HG03280 (cell line): ENCODE results near the gene TFDP2.
"Not testable (repeated sequence)": the region's sequence is repeated elsewhere in the genome, so short reads cannot be mapped to it uniquely, and the experiment has no call there.

Experiments
- ATAC-seq: cut with Tn5 transposase; IDR thresholded peaks from one replicate; pipeline ENCODE4 v1.9.1; 2021; ENCODE audit warnings: mild to moderate bottlenecking, moderate library complexity; ENCODE audit not compliant: unreplicated experiment

The TFDP2 gene

DNA sequence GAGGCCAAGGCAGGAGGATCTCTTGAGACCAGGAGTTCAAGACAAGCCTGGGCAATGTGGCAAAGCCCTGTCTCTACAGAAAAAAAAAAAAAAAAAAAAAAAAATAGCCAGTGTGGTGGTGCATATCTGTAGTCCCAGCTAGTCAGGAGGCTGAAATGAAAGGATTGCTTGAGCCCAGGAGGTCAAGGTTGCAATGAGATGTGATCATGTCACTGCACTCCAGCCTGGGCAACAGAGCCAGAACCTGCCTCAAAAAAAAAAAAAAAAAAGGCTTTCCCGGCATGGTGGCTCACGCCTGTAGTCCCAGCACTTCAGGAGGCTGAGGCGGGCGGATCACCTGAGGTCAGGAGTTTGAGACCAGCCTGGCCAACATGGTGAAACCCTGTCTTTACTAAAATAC, 73.7 kb downstream of the TFDP2 start:
- not testable (repeated sequence) for ATAC-seq

DNA sequence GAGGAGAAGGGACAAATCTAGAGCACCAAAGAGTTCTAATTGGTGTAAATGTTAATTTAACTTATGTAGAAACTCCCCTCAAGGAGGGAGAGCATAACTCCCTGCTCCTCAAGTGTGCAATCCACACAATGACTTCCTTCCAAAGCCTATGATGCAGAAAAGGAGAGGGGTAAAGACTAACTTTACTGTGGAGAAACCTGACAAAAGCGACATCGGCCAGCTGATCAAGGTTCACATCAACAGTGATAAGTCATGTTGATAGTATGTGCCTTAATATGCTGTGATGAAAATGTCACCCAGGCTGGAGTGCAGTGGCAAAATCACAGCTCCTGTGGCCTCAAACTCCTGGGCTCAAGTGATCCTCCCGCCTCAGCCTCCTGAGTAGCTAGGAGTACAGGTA, 76.5 kb downstream of the TFDP2 start:
- ATAC-seq, result no peak

DNA sequence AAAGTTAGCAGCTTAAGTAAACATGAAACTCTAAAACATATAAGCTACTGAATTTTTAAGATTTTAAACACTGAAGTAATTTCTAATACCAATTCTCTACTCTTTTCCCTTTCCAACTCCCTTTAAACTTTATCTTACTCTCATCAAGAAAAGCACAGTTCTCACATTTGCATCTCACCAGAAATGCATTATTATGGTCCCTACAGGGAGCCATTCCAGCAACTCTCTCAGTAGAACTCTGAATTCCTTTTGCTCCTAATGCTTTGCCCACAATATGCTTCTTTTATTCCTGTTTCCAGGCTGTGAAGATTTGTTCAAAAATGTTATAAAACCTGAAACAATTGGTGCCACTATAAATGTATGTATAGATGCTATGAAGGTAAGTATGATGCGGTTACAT, 83.4 kb downstream of the TFDP2 start:
- no peak for ATAC-seq

DNA sequence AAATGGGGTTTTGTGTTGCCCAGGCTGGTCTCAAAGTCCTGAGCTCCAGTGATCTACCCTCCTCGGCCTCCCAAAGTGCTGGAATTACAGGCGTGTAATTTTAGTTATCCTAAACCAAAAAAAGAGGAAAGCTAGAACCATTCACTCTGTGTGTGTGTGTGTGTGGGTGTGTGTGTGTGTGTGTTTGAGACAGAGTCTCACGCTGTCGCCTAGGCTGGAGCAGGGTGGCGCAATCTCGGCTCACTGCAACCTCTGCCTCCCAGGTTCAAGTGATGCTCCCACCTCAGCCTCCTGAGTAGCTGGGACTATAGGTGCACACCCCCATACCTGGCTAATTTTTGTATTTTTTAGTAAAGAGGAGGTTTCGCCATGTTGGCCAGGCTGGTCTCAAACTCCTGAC, 84.0 kb downstream of the TFDP2 start:
- no peak for ATAC-seq

DNA sequence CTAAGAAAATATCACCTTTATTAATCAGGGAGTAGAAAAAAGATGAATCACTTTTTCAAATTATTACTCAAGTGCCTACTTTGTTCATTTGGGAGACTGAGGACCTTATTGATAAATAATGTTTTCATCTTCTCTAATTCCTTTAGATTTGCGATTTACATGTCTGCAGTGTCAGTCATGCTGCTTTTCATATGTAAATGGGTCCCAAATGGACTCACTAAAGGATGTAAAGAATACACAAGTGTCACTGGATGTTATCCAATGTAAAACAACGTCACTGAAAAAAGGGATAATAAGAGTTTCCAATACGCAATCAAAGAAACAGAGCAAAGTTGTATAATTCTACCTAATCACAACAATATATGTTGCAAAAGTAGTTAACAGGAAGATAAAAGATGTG, 84.9 kb downstream of the TFDP2 start:
- ATAC-seq, result no peak

DNA sequence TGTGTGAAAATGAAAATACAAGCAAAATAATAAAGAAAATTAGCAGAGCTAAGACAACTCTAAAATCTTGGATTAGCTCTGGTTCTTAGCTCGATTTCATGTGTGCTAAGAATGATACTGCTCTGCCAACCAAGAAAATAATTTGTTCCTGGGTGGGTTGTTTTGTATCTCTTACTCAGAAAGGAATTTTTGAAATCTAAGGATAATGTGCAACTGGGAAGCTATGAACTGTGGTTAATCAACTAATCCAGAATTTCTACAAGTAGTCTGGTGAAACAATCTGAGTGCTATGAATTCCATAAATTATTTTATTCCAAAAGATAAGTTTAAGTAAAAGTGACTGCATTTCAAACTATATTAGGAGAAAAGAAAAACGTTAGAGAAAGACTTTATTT, 92.0 kb downstream of the TFDP2 start:
- no peak for ATAC-seq

DNA sequence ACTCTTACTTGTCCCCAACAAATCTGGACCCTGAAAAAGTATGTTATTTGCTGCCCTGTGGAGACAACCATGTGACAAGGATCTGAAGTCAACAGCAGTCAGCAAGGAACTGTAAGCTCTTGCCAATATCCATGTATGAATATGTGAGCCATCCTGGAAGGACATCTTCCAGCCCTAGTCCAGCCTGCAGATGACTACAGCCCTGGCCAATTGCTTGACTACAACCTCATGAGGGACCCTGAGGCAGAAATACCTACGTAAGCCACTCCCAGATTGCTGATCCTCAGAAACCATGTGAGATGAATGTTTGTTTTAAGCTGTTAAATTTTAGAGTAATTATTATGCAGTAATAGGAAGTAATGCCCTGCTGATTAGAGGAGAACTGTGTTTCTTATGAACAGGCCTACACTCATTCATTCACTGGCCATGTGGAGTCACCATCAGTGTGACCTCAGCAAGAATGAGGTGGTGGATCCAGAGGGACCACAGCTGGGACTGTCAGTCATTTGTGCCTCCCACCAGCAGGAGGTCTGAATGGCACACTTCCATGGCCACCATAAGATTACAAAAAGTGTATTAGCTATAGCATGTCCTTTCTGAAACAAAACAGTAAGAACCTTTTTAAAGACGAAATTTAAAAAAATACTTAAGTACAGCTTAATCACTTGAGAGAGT, 92.6 kb downstream of the TFDP2 start:
- no peak for ATAC-seq

DNA sequence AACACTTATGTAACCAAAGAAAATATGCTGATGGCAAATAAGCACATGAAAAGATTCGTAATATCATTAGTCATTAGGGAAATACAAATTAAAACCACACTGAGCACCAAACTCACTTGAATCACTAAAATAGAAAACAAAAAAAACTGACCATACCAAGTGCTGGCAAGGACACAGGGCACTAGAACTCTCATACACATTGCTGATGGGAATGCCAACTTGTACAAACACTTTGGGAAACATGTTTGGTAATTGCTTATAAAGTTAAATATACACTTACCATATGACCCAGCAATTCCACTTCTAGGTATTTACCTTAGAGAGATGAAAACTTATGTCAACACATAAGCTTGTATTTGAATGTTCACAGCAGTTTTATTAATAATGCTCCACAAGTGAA, 95.5 kb downstream of the TFDP2 start:
- ATAC-seq, result no peak

DNA sequence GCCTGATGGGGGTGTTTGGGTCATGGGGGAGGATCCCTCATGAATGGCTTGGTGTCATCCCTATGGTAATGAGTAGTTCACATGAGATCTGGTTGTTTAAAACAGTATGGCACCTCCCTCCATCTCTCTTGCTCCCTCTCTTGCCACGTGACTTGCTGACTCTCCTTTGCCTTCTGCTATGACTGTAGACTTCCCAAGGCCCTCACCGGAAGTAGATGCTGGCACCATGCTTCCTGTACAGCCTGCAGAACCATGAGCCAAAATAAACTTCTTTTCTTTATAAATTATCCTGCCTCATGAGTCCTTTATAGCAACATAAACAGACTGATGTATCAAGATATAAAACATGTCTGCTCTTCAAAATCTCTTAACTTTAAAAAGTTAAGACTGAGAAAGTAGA, 96.1 kb downstream of the TFDP2 start:
- no peak for ATAC-seq

DNA sequence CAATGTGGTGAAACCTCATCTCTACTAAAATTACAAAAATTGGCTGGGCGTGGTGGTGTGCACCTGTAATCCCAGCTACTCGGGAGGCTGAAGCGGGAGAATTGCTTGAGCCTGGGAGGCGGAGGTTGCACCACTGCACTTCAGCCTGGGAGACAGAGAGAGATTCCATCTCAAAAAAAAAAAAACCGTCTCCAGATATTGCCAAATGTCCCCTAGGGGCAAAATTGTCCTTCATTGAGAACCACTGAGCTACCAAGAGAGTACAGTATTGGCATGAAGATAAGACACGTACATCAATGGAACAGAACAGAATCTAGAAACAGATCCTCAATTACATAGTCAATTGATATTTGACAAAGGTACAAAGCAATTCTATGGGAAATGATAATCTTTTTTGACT, 98.0 kb downstream of the TFDP2 start:
- ATAC-seq, result no peak

DNA sequence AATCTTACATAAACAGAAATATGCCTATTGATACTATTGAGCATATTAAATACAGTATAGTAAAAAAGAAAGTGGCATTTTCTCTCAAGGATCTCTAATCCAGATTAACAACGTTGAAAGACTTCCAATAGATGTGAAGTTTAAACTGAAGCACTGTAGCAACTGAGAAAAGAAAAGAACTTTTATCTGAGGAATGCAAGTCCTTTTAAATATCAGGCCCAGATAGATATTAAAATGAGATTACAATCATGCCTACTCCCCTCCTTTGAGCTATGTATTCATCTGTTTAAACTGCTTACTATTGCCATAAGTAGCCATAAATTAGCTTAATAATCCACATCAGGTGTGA, 102.3 kb downstream of the TFDP2 start:
- no peak for ATAC-seq

DNA sequence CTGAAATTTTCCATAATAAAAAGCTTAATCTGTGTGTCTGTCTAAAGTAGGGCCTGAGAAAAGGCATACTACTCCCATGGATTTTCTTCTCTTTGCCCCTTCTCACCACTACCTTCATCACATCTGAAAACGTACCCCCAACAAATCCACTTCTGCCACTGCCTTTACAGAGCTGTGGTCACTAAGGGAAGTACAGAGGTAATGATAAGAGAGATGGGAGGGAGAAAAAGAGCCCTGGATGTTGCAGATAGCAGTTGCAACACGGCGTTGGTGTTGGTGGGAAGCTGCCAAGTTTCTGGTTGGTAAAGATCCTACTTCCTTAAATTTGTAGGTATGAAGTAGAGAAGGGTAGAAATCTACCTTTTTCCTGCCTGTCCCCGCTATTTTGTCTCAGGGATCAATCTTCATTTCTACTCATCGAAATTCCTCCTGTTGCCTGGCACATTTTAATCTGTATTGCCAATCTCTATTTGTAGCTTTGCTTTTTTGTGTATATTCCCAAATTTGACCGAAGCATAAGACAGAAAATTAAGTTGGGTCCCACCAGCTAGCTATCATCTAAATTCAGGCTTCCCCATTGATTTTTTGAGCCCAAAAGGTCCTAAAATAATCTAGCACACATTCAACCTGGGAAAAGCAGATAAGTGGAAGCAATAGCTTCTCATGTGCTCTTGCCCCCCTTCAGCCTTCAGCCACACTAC, 102.9 kb downstream of the TFDP2 start:
- ATAC-seq, result no peak

DNA sequence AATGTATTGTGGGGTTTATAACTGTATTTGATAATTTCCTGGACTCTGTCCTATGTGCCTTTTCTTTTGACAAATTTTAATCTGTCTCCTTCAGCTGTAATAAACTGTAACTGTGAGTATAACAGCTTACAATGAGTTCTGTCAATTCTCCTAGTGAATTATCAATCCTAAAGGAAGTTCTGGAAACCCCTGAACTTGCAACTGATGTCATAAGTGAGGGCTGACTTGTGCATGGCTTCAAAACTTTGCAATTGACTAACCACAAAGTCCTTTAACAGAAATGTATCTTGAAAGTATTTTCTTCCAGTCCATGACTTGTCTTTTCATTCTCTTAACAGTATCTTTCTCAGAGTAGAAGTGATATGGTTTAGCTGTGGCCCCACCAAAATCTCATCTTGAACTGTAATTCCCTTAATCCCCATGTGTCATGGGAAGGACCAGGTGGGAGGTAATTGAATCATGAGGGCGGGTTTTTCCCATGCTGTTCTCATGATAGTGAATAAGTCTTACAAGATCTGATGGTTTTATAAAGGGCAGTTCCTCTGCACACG, 108.3 kb downstream of the TFDP2 start:
- no peak for ATAC-seq

DNA sequence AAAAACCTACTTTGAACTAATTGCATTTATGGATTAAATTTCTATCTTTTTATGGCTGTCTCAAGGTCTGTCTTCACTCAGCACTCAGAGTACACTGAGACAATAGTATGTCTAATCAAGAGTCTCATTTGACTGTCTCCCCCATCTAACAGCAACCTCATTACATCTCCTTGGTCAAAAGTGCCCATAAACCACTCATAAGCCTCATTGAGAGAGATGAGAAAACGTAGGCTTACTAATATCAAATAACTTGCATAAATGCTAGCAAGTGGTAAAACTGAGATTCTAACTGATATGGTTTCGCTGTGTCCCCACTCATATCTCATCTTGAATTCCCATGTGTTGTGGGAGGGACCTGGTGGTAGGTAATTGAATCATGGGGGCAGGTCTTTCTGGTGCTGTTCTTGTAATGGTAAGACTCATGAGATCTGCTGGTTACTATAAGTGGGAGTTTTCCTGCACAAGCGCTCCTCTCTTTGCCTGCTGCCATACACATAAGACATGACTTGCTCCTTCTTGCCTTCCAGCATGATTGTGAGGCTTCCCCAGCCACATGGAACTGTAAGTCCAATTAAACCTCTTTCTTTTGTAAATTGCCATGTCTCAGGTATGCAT, 113.9 kb downstream of the TFDP2 start:
- no peak for ATAC-seq

DNA sequence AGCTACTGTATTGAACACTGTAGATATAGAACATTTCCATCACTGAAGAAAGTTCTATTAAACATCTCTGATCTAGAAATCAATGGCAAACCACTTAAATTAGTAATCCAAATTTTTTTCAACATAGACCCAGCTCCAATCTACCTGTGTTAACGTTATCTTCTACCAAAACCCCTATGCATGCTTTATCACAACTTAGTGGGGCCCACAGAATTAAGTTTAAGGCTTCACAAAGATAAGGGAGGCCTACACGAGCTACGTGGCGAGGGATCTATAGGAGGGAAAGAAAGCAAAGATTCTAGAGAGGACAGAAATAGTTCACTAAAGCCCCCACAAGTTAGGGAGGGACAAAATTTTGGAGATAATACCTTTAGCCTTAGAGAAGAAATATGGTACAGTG, 116.1 kb downstream of the TFDP2 start:
- no peak for ATAC-seq

DNA sequence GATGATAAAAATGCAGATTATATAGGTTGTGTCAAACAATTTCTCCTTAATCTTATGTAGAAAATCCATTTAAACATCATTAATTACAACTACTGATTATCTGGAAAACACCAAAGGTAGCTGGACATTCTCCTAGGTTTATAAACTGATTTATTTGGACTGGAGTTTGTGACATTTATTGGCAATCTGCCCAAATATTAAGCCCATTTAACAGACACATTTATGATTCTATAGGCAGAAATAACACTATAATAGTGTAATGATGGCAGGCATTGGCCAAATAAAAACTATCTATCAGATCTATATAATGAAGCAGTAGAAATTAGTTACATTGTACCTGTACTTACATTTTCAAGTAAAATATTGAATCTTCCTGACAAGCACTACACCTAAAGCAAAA, 117.8 kb downstream of the TFDP2 start:
- no peak for ATAC-seq

DNA sequence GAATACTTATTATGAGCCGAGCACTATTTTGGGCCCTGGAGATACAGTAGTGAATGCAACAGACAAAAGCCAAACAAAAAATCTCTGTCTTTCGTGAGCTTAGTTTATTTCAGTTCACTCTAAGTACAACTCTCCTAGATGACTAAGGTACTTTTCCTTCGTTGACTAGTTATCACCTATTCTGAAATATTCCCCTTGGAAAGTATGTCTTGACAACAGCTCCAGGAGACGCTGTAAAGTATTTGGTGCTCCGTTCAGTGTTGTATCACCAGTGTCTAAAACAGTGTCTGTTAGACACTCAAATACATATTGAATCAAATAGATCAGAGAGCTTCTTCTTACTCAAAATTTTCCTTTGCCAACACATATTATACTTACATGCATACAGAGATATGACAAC, 119.6 kb downstream of the TFDP2 start:
- ATAC-seq, result no peak

DNA sequence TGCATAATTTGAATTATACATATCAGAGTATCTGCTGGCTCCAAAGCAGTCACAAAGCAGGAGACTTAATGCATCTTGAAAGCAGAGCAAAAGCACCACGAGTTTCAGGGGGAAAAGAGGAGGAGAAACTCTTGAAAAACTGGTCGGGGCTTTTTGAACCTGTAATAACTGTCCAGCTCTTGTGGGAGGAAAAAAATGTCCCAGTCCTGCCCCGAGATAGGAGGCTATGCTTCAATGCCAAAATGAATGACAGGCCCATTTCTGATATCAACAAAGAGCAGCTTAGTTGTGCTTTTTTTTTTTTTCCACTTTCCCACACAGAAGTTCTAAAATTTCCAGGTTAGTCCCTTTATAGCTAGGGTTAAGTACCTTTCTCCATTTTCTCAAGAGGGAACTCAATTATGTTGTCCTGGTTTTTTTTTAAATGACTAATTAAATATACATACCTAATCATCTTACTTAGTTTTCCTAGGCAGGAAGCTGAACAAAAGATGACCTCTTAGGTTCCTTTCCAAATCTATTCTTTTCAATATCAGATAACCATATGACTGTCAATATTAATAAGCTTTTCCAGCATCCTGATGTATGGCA, 120.2 kb downstream of the TFDP2 start:
- no peak for ATAC-seq

DNA sequence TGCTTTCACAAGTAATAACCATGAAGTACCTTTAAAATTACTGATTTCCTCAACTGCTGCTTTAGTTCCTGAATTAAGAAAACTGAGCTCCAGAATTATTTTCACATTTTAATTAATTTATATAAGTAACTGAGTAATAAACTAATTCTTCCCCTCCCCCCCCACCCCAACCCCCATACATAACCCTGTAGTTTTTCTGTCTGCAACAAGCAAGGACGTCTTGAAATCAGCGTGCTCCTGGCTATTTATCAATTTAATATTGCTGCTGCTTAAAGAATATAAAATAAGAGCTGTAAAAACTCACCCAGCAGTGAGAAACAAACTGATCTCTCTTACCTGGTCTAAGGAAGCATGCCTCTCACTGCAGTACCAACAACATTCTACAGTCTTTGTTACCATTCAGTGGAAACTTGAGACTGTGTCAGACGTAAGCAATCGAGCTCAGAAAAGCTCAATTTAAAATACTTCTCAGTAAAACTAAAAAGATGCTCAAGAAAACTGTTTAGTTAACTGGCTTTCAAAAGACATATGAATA, 121.0 kb downstream of the TFDP2 start:
- ATAC-seq, result peak; percentile 78

DNA sequence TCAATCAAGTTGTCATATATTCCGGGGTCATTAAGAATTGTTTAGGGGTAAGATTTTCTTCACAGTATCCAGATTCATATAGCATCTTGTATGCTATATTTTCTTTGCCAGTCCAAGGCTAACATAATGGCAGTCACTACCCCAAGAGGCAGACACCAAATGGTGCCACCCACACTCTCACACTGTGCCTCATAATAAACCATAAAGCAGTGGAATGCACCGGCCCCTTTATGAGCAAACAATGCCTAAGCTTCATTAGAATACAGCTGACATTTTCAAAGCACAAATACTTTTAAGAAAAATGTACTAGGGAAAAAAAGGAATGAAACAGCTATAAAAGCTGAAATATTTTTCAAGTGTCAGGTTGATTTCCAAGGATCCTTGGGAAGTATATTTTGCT, 121.6 kb downstream of the TFDP2 start:
- ATAC-seq, result peak; percentile 55

DNA sequence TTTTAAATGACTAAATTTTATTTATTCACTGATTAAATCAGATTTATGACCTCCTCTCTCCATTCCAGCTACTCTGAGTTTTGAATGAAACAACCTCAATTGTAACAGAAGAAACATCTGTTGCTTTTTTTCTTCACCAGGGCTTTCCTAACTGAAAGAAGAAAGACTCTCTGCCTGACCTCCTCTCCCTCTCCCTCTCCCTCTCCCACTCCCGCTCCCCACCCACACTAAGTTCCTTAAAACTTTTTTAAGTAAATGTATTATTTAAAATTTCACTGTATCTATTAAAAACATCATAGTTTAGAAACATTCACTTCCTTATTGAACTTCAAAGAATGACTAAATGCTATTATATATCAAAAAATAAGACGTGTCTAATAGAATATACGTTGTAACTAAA, 122.0 kb downstream of the TFDP2 start:
- ATAC-seq, result no peak

DNA sequence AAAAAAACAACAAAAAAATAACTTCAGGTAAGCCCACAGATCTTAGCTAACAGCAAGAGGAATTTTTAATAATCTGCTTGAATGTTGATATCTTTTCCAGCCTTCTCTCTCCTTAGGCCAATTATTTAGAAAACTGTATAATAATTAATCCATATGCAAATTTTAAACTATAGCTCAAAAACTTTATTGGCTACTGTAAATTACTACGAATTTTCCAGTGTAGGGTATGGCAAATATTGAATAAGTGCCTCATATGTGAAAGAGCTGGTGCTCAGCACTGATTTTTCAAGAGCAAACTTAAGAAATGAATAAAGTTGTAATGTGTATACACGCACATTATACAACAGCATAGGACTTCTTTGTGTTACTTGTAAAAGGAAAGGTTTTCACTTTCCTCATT, 123.0 kb downstream of the TFDP2 start:
- no peak for ATAC-seq
